Activated CD4-positive, alpha-beta T cell treated with anti-CD3 and anti-CD28 coated beads, Interleukin-2, amount 50 U/mL, for 1 hour (primary cell): ENCODE data around the gene FBXL5.
"Not testable (repeated sequence)": the region's sequence is repeated elsewhere in the genome, so short reads cannot be mapped to it uniquely, and the experiment has no call there.

Source experiments
- DNase-seq: peaks from one replicate; pipeline ENCODE4 v3.0.0-alpha.2; 2020

The FBXL5 gene

GRCh38 chr4:15649914-15650545, 5.1 kb downstream of the FBXL5 start:
- peak; percentile 40 for DNase-seq

GRCh38 chr4:15648600-15648999, 6.6 kb downstream of the FBXL5 start:
- no peak for DNase-seq

GRCh38 chr4:15638418-15638817, 16.7 kb downstream of the FBXL5 start:
- DNase-seq = no peak

GRCh38 chr4:15636818-15637217, 18.3 kb downstream of the FBXL5 start:
- no peak for DNase-seq

- not testable (repeated sequence) for DNase-seq
Measured at GRCh38 chr4:15617407-15617806, 37.8 kb downstream of the FBXL5 start.

- not testable (repeated sequence) for DNase-seq
Measured at GRCh38 chr4:15614891-15615290, 40.3 kb downstream of the FBXL5 start.

GRCh38 chr4:15612136-15612535, 43.0 kb downstream of the FBXL5 start:
- no peak for DNase-seq

GRCh38 chr4:15610855-15611254, 44.3 kb downstream of the FBXL5 start:
- DNase-seq = no peak

GRCh38 chr4:15605537-15605936, 49.6 kb downstream of the FBXL5 start:
- DNase-seq = no peak

- DNase-seq = no peak
Measured at GRCh38 chr4:15601862-15602261, 53.3 kb downstream of the FBXL5 start.

- DNase-seq = no peak
Measured at GRCh38 chr4:15600176-15600575, 55.0 kb downstream of the FBXL5 start.

- no peak for DNase-seq
Measured at GRCh38 chr4:15598644-15599043, 56.5 kb downstream of the FBXL5 start.

- DNase-seq = no peak
Measured at GRCh38 chr4:15592799-15593198, 62.4 kb downstream of the FBXL5 start.

GRCh38 chr4:15587649-15588048, 67.5 kb downstream of the FBXL5 start:
- no peak for DNase-seq

GRCh38 chr4:15586066-15586465, 69.1 kb downstream of the FBXL5 start:
- no peak for DNase-seq

- no peak for DNase-seq
Measured at GRCh38 chr4:15585331-15585730, 69.8 kb downstream of the FBXL5 start.

- DNase-seq = no peak
Measured at GRCh38 chr4:15584785-15585184, 70.4 kb downstream of the FBXL5 start.

GRCh38 chr4:15577508-15577907, 77.6 kb downstream of the FBXL5 start:
- no peak for DNase-seq

GRCh38 chr4:15575966-15576365, 79.2 kb downstream of the FBXL5 start:
- no peak for DNase-seq

GRCh38 chr4:15569746-15570145, 85.4 kb downstream of the FBXL5 start:
- DNase-seq = no peak

GRCh38 chr4:15568821-15569220, 86.3 kb downstream of the FBXL5 start:
- no peak for DNase-seq

GRCh38 chr4:15563871-15564270, 91.3 kb downstream of the FBXL5 start:
- DNase-seq = no peak

GRCh38 chr4:15562623-15563022, 92.5 kb downstream of the FBXL5 start:
- no peak for DNase-seq

GRCh38 chr4:15562114-15562513, 93.0 kb downstream of the FBXL5 start:
- no peak for DNase-seq

- no peak for DNase-seq
Measured at GRCh38 chr4:15558561-15558960, 96.6 kb downstream of the FBXL5 start.
